Stomach (tissue), 4 donors: ENCODE results near the gene KCNIP4.

ENCODE experiments used
- EP300 ChIP-seq: sonication (generic); formaldehyde crosslinking; IDR thresholded peaks from one replicate; pipeline ENCODE4 v1.6.1; 2017; ENCODE audit warnings: antibody characterized with exemption
- POLR2A ChIP-seq, 4 donors: fragments of 450-650 bp; IDR thresholded peaks; one replicate each; pipeline ENCODE4 v1.6.1; 2016; ENCODE audit warnings: antibody characterized with exemption in 4 of 4, control low read depth in 2 of 4, mild to moderate bottlenecking in 1 of 4, moderate library complexity in 1 of 4
- TF ChIP-seq, protein P1 (sequence below), 7 experiments: fragments of 450-650 bp in 4 of 7; fragments of 200-600 bp in 3 of 7; sonication (generic) in 3 of 7; IDR thresholded peaks; one replicate each; pipeline ENCODE4 v1.5.1; 2016 to 2019; ENCODE audit warnings: antibody characterized with exemption in 7 of 7, control low read depth in 2 of 7, mild to moderate bottlenecking in 1 of 7

- TF ChIP-seq EP300 (no peak), POLR2A (IDR thresholded peaks at IDR 0.05) (no peak)
- TF ChIP-seq, protein P1, sequence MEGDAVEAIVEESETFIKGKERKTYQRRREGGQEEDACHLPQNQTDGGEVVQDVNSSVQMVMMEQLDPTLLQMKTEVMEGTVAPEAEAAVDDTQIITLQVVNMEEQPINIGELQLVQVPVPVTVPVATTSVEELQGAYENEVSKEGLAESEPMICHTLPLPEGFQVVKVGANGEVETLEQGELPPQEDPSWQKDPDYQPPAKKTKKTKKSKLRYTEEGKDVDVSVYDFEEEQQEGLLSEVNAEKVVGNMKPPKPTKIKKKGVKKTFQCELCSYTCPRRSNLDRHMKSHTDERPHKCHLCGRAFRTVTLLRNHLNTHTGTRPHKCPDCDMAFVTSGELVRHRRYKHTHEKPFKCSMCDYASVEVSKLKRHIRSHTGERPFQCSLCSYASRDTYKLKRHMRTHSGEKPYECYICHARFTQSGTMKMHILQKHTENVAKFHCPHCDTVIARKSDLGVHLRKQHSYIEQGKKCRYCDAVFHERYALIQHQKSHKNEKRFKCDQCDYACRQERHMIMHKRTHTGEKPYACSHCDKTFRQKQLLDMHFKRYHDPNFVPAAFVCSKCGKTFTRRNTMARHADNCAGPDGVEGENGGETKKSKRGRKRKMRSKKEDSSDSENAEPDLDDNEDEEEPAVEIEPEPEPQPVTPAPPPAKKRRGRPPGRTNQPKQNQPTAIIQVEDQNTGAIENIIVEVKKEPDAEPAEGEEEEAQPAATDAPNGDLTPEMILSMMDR (IDR thresholded peaks at IDR 0.05): no peak
These were observed 601.4 kb downstream of the KCNIP4 start for GRCh38 chr4:21347142-21347541.
